Right renal pelvis (tissue), 4 donors: Measurements from ENCODE around the gene IREB2. TPM values are rescaled to one million over a fixed set of nuclear protein-coding genes. Genes with fewer than 3 reads are reported as not detected.

Experiments
- DNase-seq, 4 donors: peaks; one replicate each; pipeline ENCODE4 v3.0.0-alpha.2; 2013; ENCODE audit warnings: low read depth in 4 of 4, low spot score in 3 of 4, missing footprints in 1 of 4
- polyA plus RNA-seq, 4 donors: library from polyadenylated mRNA; unstranded; fragments of 120-200 nt; gene quantifications; one replicate each; pipeline ENCODE4 v1.2.1, GENCODE V29; 2013; ENCODE audit not compliant: insufficient read length in 4 of 4

IREB2 gene
- polyA plus RNA-seq, 4 donors = 57.4 to 70.6 (median 67.6) TPM

DNA sequence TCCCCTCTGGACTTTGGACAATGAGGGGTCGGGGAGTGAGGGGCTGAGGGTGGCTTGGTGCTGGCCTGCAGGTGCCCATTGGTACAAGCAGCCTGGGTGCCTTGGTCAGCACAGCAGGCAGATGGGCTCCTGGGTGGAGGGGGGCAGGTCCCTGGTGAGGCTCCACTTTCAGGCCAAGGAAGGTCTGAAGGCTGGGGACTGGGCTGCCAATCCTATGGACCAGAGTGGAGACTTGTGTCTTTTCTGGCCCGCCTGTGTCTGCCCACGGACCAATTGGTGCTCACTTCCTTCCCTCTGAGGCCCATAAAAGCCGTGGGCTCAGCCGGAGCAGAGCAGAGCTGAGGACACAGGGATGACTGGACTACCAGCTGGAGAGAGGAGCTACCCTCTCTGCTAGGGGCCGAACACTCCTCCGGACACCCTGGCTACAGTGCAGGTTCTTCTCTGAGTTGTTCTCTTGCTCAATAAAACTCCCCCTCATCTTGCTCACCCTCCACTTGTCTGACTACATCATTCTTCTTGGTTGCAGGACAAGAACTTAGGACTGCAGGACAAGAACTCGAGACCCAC, 31.9 kb upstream of the IREB2 start:
- no peak for DNase-seq

DNA sequence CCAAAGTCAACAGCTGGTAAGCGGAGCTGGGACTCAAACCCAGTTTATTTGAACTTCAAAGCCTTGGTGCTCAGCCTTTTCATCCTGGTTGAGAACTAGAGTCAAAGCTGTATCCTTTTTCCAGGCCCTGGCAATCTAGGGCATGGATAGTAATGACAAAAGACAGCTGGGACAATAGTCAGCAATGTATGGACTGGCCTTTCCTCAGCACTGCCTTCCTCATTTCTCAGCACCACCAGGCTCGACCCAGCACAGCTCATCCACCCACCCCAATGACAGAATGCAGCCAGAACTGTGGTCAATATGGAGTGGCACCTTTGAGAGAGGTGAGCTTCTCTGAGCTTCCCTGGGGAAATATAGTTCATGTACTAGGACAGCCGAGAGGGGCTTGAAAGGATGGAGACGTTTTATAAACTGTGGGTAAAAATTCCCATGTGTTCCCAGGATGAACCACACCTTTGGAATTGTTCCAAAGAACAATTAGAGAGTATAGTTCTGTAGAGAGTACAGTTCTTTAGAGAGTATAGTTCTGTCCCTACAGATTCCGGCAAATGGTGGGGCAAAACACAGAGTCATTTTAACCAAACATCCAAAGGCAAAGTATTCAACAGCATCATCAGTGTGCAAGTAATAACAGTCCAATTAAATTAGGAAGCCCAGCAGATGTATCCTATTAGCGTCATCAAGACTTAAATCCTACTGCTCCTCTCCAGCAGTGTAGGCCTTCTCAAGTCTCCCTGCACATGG, 30.2 kb upstream of the IREB2 start:
- DNase-seq = no peak

DNA sequence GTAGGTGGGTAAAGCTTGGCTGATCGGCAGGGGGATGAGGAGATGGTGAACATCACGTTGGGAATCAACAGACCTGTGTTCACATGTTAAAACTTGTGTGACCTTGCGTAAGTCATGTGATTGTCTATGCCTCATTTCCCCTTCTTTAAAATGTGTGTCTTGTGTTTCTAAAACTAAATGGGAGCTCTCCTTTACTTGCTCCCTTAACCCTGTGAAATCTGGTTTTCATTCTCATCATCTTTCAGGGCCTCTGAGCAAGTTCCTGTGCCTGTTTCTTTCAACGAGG, 29.7 kb upstream of the IREB2 start:
- DNase-seq = no peak

DNA sequence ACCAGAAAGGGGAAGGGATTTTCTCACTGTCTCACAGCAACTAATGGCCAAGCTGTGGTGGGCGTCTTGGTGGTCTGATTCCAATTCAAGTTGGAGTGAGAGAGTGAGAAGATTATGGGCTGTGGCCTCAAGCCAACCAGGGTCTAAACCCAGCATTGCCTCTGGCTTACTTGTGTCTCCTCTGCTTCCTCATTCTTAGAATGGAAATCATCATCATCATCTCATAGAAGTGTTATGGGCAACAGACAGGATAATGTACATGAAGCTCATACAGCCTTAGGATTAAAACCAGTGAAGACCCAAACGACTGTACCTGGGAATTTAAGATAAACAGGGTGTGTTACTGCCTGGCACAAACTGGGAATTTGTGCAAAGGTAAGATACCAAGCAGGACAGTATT, 29.1 kb upstream of the IREB2 start:
- DNase-seq = no peak

DNA sequence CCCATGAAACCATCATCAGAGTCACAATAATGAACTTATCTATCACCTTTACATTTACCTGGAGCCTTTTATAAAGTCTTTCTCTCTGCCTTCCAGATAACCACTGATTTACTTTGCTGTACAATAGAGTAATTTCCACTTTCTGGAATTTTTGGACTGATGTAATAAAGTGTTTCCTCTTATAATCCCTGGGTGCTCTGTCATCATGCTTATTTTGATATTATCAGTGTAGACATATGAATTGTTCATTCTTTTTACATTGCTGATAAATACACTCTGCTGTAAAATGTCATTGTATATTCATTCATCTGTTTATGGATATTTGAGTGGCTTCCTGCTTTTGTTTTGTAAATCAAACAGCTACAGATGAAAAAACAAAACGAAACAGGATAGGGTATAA, 27.0 kb upstream of the IREB2 start:
- no peak for DNase-seq

DNA sequence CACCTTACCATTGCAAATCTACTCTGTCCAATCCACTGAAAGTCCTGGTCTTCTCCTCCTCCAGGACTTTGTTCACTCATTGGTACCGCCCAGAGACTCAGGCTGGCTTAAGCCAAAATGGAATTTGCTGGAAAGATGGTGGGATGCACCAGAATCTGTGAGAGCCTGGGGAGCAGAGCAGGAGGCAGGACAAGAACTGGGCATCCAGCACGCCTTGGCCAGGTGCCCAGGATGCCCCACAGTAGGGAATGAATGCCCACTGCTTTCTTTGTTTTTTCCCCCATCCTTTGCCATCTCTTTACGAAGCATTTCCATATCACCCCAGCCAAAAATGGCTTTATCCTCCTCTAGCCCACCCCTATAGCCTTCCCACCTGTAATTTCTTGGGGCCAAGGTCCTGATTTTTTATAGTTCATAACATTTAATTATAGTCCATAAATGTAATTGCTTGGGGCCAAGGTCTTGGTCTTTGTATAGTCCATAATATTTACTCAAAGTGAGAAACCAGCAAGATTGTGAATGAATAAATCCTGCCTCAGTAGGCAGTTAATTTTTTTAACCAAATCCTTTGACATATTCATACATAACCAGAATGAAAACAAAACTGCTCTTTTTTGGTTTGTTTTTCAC, 23.3 kb upstream of the IREB2 start:
- no peak for DNase-seq

DNA sequence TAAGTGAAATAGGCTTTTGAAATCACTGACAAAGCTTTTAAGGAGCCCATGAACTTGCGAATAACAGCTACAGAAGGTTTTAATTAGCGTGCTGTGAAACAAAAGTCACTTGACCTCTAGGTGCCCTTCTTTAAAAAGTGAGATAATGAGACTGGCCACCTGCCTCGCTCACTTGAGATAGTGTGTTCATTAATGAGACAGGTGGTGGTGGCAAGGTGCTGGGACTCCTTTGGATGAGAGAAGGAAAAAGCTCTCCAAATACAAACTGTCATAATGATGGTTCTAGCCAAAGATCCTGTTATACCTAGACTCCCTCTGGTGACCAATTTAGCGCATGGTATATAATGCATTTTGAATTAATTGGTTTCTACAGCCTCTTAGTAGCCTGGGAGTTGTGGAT, 22.7 kb upstream of the IREB2 start:
- no peak for DNase-seq

DNA sequence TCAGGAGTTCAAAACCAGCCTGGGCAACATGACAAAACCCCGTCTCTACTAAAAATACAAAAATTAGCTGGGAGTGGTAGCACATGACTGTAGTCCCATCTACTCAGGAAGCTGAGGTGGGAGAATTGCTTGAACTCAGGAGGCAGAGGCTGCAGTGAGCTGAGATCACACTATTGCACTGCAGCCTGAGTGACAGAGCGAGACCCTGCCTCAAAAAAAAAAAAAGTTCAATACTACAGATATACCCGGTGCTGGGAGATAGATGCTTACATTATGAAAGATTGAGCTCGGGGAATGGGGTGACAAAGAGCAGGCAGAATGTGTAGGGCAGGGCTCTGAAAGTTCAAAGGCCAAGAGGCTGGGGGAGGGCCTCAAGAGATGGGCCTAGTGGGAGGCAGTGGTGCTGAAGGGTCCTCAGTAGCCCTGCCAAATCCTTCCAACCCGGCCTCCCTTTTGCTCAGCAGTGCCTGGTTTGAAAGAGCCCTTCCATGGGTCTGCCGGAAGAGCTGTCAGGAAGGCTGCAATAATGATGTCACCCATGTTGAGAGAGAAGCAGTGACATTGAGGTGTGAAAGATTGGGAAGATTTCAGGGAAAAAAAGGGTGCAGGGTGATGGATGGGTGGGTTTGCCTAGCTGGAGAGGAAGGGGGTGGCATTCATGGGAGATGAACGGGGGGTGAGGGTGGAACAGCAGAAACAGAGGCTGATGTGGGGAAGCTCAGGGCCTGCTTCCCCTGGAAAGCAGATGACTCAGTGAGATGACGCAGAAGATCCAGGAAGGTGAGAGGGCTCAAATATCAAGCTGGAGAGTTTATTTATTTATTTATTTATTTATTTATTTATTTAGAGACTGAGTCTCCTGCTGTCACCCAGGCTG, 20.0 kb upstream of the IREB2 start:
- DNase-seq = no peak

DNA sequence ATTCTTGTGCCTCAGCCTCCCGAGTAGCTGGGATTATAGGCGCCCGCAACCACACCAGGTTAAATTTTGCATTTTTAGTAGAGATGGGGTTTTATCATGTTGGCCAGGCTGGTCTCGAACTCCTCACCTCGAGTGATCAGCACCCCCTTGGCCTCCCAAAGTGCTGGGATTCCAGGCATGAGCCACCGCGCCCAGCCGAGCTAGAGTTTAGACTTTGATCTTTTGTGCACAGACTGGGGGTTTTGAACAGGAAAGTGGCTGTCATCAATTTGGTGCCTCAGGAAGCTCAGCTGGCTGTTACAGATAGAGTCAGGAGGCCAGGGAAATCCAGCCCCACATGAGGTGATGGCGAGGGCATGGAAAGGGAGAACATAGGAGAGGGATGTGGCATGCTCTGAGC, 19.3 kb upstream of the IREB2 start:
- no peak for DNase-seq

DNA sequence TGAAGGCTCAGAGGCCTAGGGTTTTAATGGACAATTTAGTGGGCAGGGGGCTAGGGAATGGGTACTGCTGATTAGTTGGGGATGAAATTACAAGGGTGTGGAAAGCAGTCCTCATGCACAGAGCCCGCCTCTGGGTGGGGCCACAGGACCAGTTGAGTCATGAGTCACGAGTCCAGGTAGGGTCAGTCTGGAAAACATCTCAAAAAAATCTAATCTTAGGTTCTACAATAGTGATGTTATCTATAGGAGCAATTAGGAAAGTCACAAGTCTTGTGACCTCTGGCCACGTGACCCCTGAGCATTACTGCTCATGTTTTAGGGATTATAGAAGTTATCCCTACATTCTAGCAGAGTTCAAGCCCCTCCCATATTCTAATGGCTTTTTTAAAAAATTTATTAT, 18.6 kb upstream of the IREB2 start:
- no peak for DNase-seq

DNA sequence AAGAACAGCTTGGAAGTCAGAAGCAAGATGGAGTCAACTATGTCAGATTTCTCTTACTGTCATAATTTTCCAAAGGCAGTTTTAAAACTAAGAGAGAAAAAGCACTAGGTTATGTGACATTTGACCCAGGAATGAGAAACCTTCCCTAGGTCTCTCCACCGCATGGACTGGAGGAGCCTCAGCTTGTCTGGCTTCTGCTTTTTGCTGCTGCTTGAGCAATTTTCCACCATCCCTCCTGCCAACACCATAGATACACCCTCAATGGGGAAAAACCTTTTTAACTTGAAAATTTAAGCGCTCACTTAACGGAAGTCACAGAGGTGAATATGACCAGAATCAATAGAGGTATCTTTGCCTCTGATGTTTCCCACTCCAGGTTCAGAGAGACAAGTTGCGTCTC, 17.8 kb upstream of the IREB2 start:
- DNase-seq = no peak

DNA sequence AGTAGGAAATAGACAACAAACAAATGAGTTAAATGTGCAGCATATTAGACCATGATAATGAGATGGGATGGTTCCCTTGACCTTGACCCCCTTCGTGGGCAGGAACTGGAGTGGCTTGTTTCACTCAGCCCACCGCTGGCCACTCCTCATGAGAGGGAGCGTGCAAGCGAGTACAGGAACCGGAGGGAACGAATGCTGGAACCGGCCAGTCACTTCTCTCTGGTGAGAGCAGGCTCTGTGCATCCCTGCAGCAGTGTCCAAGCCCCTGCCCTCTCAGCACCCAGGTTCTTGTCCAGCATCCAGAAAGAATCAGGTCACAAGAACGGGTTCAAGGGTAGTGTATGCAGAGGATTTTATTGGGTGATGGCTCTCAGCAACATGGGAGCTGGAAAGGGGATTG, 17.2 kb upstream of the IREB2 start:
- DNase-seq = no peak

DNA sequence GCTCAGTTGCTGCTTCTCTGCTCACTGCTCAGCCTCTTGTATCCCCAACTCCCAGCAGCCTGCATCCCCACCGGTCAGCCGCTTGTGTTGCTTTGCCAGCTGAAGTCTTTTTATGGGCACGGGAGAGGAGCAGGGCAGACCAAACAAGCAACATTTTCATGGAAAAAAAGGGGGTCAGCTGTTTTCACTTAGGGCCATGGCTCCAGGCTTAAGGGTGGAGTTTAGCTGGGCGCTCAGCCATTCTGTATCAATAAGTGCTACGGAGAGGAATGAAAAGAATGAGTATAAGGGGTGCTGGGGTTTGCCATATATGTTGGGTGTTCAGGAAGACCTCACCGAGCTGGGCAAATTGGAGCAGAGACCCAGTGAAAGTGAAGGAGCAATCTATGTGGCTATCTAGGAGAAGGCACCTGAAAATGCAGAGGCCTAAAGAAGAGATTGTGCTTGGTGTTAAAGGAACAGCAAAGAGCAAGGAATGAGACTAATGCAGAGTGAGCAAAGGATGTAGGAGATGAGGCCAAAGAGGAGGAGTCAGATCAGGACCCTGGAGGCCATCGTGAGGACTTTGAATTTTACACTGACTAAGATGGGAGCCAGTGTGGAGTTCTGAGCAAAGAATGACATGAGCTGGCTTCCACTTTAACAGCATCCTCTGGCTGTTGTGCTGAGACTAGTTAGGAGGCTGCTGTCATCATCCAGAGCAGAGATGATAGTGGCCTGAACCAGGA, 16.6 kb upstream of the IREB2 start:
- DNase-seq = no peak

DNA sequence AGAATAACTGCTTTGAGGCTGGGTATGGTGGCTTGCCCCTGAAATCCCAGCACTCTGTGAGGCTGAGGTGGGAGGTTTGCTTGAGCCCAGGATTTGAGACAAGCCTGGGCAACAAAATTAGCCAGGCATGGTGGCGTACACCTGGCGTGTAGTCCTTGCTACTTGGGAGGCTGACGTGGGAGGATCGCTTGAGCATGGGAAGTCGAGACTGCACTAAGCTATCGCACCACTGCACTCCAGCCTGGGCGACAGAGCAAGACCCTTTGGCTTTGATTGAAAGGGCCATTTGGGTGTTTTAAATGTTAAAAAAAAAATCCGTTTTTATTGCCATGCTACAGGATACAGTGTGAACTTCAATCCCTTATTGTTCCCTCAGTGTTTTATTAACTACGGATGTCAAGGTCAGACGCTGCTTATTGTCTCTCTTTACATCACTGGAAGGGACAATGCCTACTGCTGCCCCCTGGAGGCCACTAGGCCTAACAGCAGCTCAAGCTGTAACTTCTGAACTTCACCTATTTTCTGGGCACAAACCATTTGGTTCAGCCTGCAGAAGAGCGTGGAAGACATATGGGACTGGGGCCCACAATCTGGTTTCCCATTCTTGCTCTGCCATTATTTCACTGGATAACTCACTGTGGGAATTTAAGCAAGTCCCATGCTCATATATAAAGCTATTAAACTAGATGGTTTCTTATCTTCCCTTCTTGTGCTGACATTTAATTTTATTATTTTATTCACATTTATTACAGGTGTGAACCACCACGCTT, 15.3 kb upstream of the IREB2 start:
- DNase-seq = peak in 2 of 4 donors; percentile 40 to 48

DNA sequence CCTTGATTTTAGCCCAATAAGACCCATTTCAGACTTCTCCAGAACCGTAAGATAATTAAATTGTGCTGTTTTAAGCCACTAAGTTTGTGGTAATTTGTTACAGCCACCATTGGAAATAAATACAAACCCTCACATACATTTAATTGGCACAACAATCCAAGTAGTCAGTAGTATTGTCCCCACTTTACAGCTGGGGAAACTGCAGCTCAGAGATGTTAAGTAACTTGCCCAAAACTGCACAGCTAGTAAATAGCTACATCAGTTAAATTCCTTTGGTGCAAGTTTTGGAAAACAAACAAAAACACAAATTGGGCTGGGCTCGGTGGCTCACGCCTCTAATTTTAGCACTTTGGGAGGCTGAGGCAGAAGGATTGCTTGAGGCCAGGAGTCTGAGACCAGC, 13.3 kb upstream of the IREB2 start:
- DNase-seq = no peak

DNA sequence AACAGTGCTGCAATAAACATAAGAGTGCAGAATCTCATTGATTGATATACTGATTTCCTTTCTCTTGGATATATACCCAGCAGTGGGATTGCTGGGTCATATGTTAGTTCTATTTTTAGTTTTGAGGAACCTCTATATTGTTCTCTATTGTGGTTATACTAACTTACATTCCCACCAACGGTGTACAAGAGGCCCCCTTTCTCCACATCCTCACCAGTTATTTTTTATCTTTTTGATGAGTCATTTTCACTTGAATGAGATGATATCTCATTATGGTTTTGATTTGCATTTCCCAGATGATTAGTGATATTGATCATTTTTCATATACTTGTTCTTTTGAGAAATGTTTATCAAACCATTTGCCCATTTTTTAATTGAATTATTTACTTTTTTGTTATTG, 12.4 kb upstream of the IREB2 start:
- no peak for DNase-seq

DNA sequence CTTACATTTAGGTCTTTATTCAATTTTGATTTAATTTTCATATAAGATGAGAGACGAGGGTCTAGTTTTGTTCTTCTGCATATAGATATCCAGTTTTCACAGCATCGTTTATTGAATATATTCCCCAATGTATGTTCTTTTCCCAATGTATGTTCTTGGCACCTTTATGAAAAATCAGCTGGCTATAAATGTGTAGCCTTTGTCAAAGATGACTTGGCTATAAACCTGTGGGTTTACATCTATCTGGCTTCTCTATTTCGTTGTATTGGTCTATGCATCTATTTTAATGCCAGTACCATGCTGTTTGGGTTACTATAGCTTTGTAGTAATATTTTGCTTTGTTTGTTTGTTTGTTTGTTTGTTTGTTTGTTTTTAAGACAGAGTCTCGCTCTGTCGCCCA, 11.7 kb upstream of the IREB2 start:
- no peak for DNase-seq

DNA sequence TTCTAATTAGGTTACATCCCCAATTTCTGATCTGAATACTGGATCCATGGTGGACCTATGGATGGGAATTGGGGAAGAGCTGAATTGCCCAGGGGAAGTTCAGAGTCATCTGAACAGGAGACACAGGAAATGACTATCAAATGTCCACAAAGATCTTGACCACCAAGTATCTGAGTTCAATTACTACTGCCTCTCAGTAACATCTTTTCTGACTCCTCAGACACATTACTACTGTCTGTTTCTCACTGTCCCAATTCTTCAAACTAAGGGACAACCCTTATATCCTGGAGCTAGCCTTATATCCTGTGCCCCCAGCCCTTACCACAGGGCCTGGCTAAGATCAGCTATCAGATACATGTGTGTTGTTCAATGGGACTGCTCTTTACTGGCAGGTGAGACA, 10.1 kb upstream of the IREB2 start:
- no peak for DNase-seq

DNA sequence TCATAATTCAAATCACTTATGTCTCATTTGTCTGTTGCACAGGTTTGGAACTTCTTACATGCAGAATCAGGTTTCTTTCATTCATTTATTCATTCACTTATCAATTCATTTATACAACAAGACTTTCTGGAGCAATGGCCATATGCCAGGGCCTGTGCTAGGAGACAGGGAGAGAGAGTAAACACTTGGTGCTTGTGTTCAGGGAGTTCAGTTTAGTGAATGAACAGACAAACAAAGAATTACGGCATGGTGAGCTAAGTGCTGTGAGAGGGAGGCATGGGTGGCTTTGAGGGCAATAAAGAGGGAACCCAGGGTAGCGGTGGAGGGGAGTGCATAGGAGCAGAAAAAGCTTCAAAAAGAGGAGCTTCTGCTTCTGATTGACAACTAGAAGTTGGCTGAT, 8.5 kb upstream of the IREB2 start:
- DNase-seq = no peak

DNA sequence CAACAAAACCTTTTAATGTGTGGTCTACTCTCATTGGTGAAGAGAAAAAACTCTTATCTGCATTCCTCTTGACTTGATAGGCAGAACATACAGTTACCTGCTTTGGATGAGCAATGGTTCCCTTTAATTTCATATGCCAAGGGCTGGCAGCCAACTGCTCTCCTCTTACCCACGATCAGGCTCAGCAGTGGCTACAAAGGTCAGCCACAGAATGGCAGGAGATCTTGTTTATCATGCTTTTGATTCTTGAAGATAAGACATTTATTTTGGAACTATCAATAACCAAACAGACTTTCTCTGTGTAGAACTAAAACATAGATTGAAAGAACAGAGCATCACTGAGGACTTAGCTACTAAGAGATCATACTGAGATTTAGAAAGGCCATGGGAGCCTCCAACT, 6.1 kb upstream of the IREB2 start:
- DNase-seq = no peak
